Measurements from ENCODE around the gene DDX42.

DDX42 gene

GRCh38 chr17:63752707-63753106, 21.3 kb upstream of the DDX42 start:
- Histone ChIP-seq H4K20me1 (ENCODE audit: insufficient read depth, low read length) (no peaks in the 10 kb centered on the region), H3K9me3 (replicated peaks; ENCODE audit: insufficient read depth, low read length) (no peaks in the 10 kb centered on the region), H3K9ac (ENCODE audit: low read length) (no peak overlapping the region), H3K27ac (ENCODE audit: low read length) (no peak overlapping the region; the same call in 1 of the 2 replicates), H2AFZ (ENCODE audit: low read length) (no peak overlapping the region), H3K4me3 (ENCODE audit: low read length) (no peak overlapping the region), H3K36me3 (replicated peaks; ENCODE audit: insufficient read depth, low read length) (peaks cover 3% of the 10 kb centered on the region; the same call in 1 of the 2 replicates), H3K9me2 (replicated peaks; ENCODE audit: insufficient read depth, low read length) (no peaks in the 10 kb centered on the region), H3K79me2 (ENCODE audit: low read length) (no peaks in the 10 kb centered on the region), H3K4me2 (ENCODE audit: low read depth, low read length) (no peak overlapping the region), H3K4me1 (ENCODE audit: low read length) (peaks cover 17% of the 10 kb centered on the region), H3F3A (ENCODE audit: insufficient read depth, low read length) (peaks cover 16% of the 10 kb centered on the region), H3K27me3 (replicated peaks; ENCODE audit: insufficient read depth, low read length) (no peaks in the 10 kb centered on the region)
- DNase-seq: no peak
- TF ChIP-seq EZH2 (optimal IDR thresholded peaks at IDR 0.05; ENCODE audit: low read depth, low read length): no peak
- no peak for TF ChIP-seq EZH2phosphoT487 (IDR thresholded peaks at IDR 0.05; ENCODE audit: low read length)
- no peak for TF ChIP-seq CTCF (IDR thresholded peaks at IDR 0.05; ENCODE audit: low read length)

GRCh38 chr17:63753215-63753614, 20.8 kb upstream of the DDX42 start:
- Histone ChIP-seq H4K20me1 (ENCODE audit: insufficient read depth, low read length) (no peaks in the 10 kb centered on the region), H3F3A (ENCODE audit: insufficient read depth, low read length) (peaks cover 16% of the 10 kb centered on the region)

GRCh38 chr17:63754046-63754445, 19.9 kb upstream of the DDX42 start:
- H3K9me3 ChIP-seq (replicated peaks; ENCODE audit: insufficient read depth, low read length): no peaks in the 10 kb centered on the region
- DNase-seq: no peak
- H3K4me3 ChIP-seq (ENCODE audit: low read length): no peak overlapping the region
- H3K27ac ChIP-seq (ENCODE audit: low read length): no peak overlapping the region
- peaks cover 16% of the 10 kb centered on the region for H3F3A ChIP-seq (ENCODE audit: insufficient read depth, low read length)
- no peaks in the 10 kb centered on the region for H3K27me3 ChIP-seq (replicated peaks; ENCODE audit: insufficient read depth, low read length)
- TF ChIP-seq EZH2 (optimal IDR thresholded peaks at IDR 0.05; ENCODE audit: low read depth, low read length) (no peak), CTCF (IDR thresholded peaks at IDR 0.05; ENCODE audit: low read length) (no peak), EZH2phosphoT487 (IDR thresholded peaks at IDR 0.05; ENCODE audit: low read length) (no peak)
- H3K4me1 ChIP-seq (ENCODE audit: low read length): peaks cover 17% of the 10 kb centered on the region
- H3K9me2 ChIP-seq (replicated peaks; ENCODE audit: insufficient read depth, low read length): no peaks in the 10 kb centered on the region
- no peaks in the 10 kb centered on the region for H3K79me2 ChIP-seq (ENCODE audit: low read length)
- no peaks in the 10 kb centered on the region for H4K20me1 ChIP-seq (ENCODE audit: insufficient read depth, low read length)
- peaks cover 6% of the 10 kb centered on the region; the same call in 1 of the 2 replicates for H3K36me3 ChIP-seq (replicated peaks; ENCODE audit: insufficient read depth, low read length)
- no peak overlapping the region for H2AFZ ChIP-seq (ENCODE audit: low read length)
- no peak overlapping the region for H3K9ac ChIP-seq (ENCODE audit: low read length)
- H3K4me2 ChIP-seq (ENCODE audit: low read depth, low read length): no peak overlapping the region

More at GRCh38 chr17:63753215-63753614, 20.8 kb upstream of the DDX42 start:
- Histone ChIP-seq H3K36me3 (replicated peaks; ENCODE audit: insufficient read depth, low read length) (peaks cover 3% of the 10 kb centered on the region; the same call in 1 of the 2 replicates), H3K4me3 (ENCODE audit: low read length) (no peak overlapping the region), H3K4me2 (ENCODE audit: low read depth, low read length) (no peak overlapping the region), H3K27me3 (replicated peaks; ENCODE audit: insufficient read depth, low read length) (no peaks in the 10 kb centered on the region), H3K4me1 (ENCODE audit: low read length) (peaks cover 17% of the 10 kb centered on the region), H3K9me2 (replicated peaks; ENCODE audit: insufficient read depth, low read length) (no peaks in the 10 kb centered on the region), H3K9me3 (replicated peaks; ENCODE audit: insufficient read depth, low read length) (no peaks in the 10 kb centered on the region), H3K79me2 (ENCODE audit: low read length) (no peaks in the 10 kb centered on the region), H2AFZ (ENCODE audit: low read length) (no peak overlapping the region), H3K9ac (ENCODE audit: low read length) (no peak overlapping the region), H3K27ac (ENCODE audit: low read length) (no peak overlapping the region)
- TF ChIP-seq CTCF (IDR thresholded peaks at IDR 0.05; ENCODE audit: low read length): no peak
- no peak for TF ChIP-seq EZH2 (optimal IDR thresholded peaks at IDR 0.05; ENCODE audit: low read depth, low read length)
- no peak for TF ChIP-seq EZH2phosphoT487 (IDR thresholded peaks at IDR 0.05; ENCODE audit: low read length)
- no peak for DNase-seq

Data from MM.1S (cell line).